ENCODE measurements around the gene ATP8B4. TPM values are rescaled to one million over a fixed set of nuclear protein-coding genes. Genes with fewer than 3 reads are reported as not detected.

The ATP8B4 gene
- total and polyA plus RNA-seq, 2 of the 8 experiments (the other 6 are each of a cell fraction or from before 2014, with no cell fraction given), result 0.17 to 0.24 TPM

DNA sequence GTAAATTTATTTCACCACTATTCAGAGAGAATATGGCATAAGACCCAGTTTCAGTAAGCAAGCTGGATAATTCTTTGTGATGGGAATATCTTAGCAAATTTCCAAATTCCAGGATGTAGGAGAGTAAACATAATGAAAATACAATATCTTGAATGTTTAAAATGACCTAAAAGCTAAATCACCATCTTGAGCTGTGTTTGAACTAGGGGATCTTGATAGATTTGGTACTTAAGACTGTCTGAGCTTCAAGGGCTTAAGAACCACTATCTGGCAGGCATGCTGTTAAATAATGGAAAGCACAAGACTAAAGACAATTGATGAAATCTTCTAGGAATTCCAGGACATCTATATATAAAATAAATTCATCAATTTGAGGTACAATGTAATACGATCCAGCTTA, 217.7 kb downstream of the ATP8B4 start:
- no peak overlapping the region for H3K27ac ChIP-seq (ENCODE audit: low read depth, low read length)
- H3K23ac ChIP-seq (ENCODE audit: insufficient read length), result no peak overlapping the region
- ChIA-PET CTCF (ENCODE audit: partially characterized antibody) (interaction anchor here (0.6 to 1.3 kb wide), 5 partner anchors 25 to 665 kb away, joined by 3 to 5 read pairs (median 3); no protein-coding TSS in a partner anchor), POLR2A (ENCODE audit: partially characterized antibody) (no interaction called here)
- 92% methylated on average over 1 of the region's 1 CpG; no CpG with 5 or more reads in 1 of the 2 experiments for WGBS, 2 experiments (ENCODE audit: extremely low coverage in 1 of 2, insufficient coverage in 1 of 2, insufficient read length in 1 of 2, insufficient replicate concordance in 2 of 2, low coverage in 1 of 2, low lambda C conversion rate in 2 of 2, missing lambda C conversion rate in 1 of 2)
- no peak overlapping the region for H3K14ac ChIP-seq (ENCODE audit: insufficient read length)
- H2BK12ac ChIP-seq (ENCODE audit: low read depth, low read length), result no peak overlapping the region
- no peaks in the 10 kb centered on the region for H3K79me1 ChIP-seq (ENCODE audit: low read depth, low read length)
- H3K36me3 ChIP-seq (ENCODE audit: control insufficient read depth in 2 of 4, insufficient read depth in 4 of 4, low read length in 3 of 4), result no peaks in the 10 kb centered on the region
- H2BK5ac ChIP-seq (ENCODE audit: low read depth, low read length), result no peak overlapping the region
- no peak overlapping the region for H3K4ac ChIP-seq (replicated peaks; ENCODE audit: insufficient read length, low read depth, low read length)
- no peaks in the 10 kb centered on the region for H3K79me2 ChIP-seq (ENCODE audit: control insufficient read depth in 1 of 2, insufficient read depth in 2 of 2, low read length in 2 of 2)
- H2BK15ac ChIP-seq (ENCODE audit: low read length), result no peak overlapping the region
- H2AFZ ChIP-seq (ENCODE audit: low read length), result no peak overlapping the region
- H2BK120ac ChIP-seq (replicated peaks; ENCODE audit: low read depth, low read length), result no peak overlapping the region
- no peak overlapping the region for H3K18ac ChIP-seq (ENCODE audit: extremely low read depth, low read length)
- no peak overlapping the region for H4K8ac ChIP-seq (ENCODE audit: extremely low read depth, insufficient read depth, low read length)
- no peak overlapping the region for H4K5ac ChIP-seq (ENCODE audit: insufficient read length, low read depth, low read length)
- DNase-seq (ENCODE audit: low read depth in 1 of 2, low spot score in 2 of 2), result no peak
- peaks cover 0 to 1% (median 0%) of the 10 kb centered on the region in 4 experiments; a peak in 1 of 7 replicates for H3K27me3 ChIP-seq (replicated peaks in 1 of 4; ENCODE audit: control insufficient read depth in 3 of 4, extremely low read depth in 1 of 4, insufficient read depth in 3 of 4, low read length in 3 of 4)
- H3K23me2 ChIP-seq (ENCODE audit: low read depth, low read length), result no peaks in the 10 kb centered on the region
- no peak overlapping the region for H3K9ac ChIP-seq (replicated peaks in 1 of 4; ENCODE audit: extremely low read depth in 1 of 4, low read depth in 3 of 4, low read length in 3 of 4)
- H3K4me1 ChIP-seq (replicated peaks in 1 of 4; ENCODE audit: control insufficient read depth in 3 of 4, insufficient read depth in 4 of 4, low read length in 3 of 4), result no peaks in the 10 kb centered on the region
- no peak overlapping the region for H4K91ac ChIP-seq (replicated peaks; ENCODE audit: insufficient read length, low read length)
- no peaks in the 10 kb centered on the region for H3K9me3 ChIP-seq (ENCODE audit: insufficient read depth in 2 of 2, low read depth in 1 of 2, low read length in 1 of 2)
- no peak for TF ChIP-seq YY1 (IDR thresholded peaks at IDR 0.05; ENCODE audit: low read depth, low read length)
- TF ChIP-seq BACH1 (IDR thresholded peaks at IDR 0.05; ENCODE audit: low read length), result no peak
- TF ChIP-seq, protein P1, sequence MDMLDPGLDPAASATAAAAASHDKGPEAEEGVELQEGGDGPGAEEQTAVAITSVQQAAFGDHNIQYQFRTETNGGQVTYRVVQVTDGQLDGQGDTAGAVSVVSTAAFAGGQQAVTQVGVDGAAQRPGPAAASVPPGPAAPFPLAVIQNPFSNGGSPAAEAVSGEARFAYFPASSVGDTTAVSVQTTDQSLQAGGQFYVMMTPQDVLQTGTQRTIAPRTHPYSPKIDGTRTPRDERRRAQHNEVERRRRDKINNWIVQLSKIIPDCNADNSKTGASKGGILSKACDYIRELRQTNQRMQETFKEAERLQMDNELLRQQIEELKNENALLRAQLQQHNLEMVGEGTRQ (IDR thresholded peaks at IDR 0.05; ENCODE audit: low read length), result no peak
- no peak for TF ChIP-seq SAP30 (IDR thresholded peaks at IDR 0.05; ENCODE audit: insufficient read depth, insufficient replicate concordance, low read length)
- no peak for TF ChIP-seq NRF1 (IDR thresholded peaks at IDR 0.05; ENCODE audit: low read depth, low read length)
- TF ChIP-seq FOSL1 (IDR thresholded peaks at IDR 0.05; ENCODE audit: insufficient read depth, low read depth, low read length), result no peak
- TF ChIP-seq TEAD4 (IDR thresholded peaks at IDR 0.05; ENCODE audit: low read depth, low read length), result no peak
- TF ChIP-seq CHD1 (IDR thresholded peaks at IDR 0.05; ENCODE audit: low read depth, low read length), result no peak
- no peak overlapping the region for H3K4me2 ChIP-seq (ENCODE audit: insufficient read depth in 1 of 2, low read depth in 2 of 2, low read length in 2 of 2)
- no peak overlapping the region for H3K4me3 ChIP-seq (ENCODE audit: extremely low read depth in 1 of 4, insufficient read depth in 2 of 4, low read depth in 3 of 4, low read length in 4 of 4)
- H3K56ac ChIP-seq (replicated peaks; ENCODE audit: insufficient read length, low read depth, low read length), result no peak overlapping the region
- no peak for FAIRE-seq
- H2AK5ac ChIP-seq (ENCODE audit: low read depth, low read length), result no peak overlapping the region
- no peaks in the 10 kb centered on the region for H4K20me1 ChIP-seq (replicated peaks in 1 of 2; ENCODE audit: control insufficient read depth in 1 of 2, insufficient read depth in 2 of 2, low read length in 2 of 2)
- no peak overlapping the region for H2BK20ac ChIP-seq (ENCODE audit: low read length)
